HepG2 (cell line): ENCODE data around the gene IGF2. TPM values are rescaled to one million over a fixed set of nuclear protein-coding genes. Genes with fewer than 3 reads are reported as not detected.

Source experiments
- ATM ChIP-seq: fragments of 450-650 bp; IDR thresholded peaks from 2 replicates; pipeline ENCODE4 v1.7.1; 2017; ENCODE audit warnings: mild to moderate bottlenecking, borderline replicate concordance
- FOXJ3 ChIP-seq: sonication (generic); formaldehyde crosslinking; IDR thresholded peaks from 2 replicates; pipeline ENCODE4 v1.4.0; 2020; ENCODE audit warnings: missing genetic modification reagents, mild to moderate bottlenecking, borderline replicate concordance
- GATAD1 ChIP-seq: IDR thresholded peaks from 2 replicates; pipeline ENCODE4 v1.6.1; 2016; ENCODE audit warnings: missing genetic modification reagents, missing compliant biosample characterization
- HNRNPL ChIP-seq: fragments of 200-400 bp; formaldehyde crosslinking; IDR thresholded peaks from 2 replicates; pipeline ENCODE4 v1.6.1; 2017; ENCODE audit warnings: mild to moderate bottlenecking, low read depth, low read length
- HOXA5 ChIP-seq: sonication (generic); formaldehyde crosslinking; IDR thresholded peaks from 2 replicates; pipeline ENCODE4 v1.4.0; 2020; ENCODE audit warnings: missing genetic modification reagents
- JDP2 ChIP-seq: sonication (generic); formaldehyde crosslinking; IDR thresholded peaks from 2 replicates; pipeline ENCODE4 v1.8.1; 2022; ENCODE audit warnings: missing genetic modification reagents, borderline replicate concordance
- JUND ChIP-seq: sonication (generic); formaldehyde crosslinking; IDR thresholded peaks from 2 replicates; pipeline ENCODE4 v1.8.0; 2022; ENCODE audit warnings: mild to moderate bottlenecking, missing genetic modification reagents
- KDM3A ChIP-seq: IDR thresholded peaks from 2 replicates; pipeline ENCODE4 v1.6.1; 2018; ENCODE audit warnings: low read depth, missing compliant biosample characterization
- MXD4 ChIP-seq: IDR thresholded peaks from 2 replicates; pipeline ENCODE4 v1.6.1; 2016; ENCODE audit warnings: mild to moderate bottlenecking, missing biosample characterization, missing genetic modification reagents
- NFIB ChIP-seq: sonication (generic); formaldehyde crosslinking; IDR thresholded peaks from 2 replicates; pipeline ENCODE4 v1.9.0; 2021; ENCODE audit warnings: missing genetic modification reagents, mild to moderate bottlenecking, borderline replicate concordance
- RFX5 ChIP-seq: IDR thresholded peaks from 2 replicates; pipeline ENCODE4 v1.6.1; 2011; ENCODE audit warnings: low read depth, low read length, improper control_type of control experiment
- RFXANK ChIP-seq: IDR thresholded peaks from 2 replicates; pipeline ENCODE4 v1.6.1; 2016
- XBP1 ChIP-seq: sonication (generic); formaldehyde crosslinking; IDR thresholded peaks from 2 replicates; pipeline ENCODE4 v1.5.0; 2020; ENCODE audit warnings: missing genetic modification reagents
- ZMAT3 ChIP-seq: sonication (generic); formaldehyde crosslinking; conservative IDR thresholded peaks from 2 replicates; pipeline ENCODE4 v1.7.0; 2021; ENCODE audit warnings: missing genetic modification reagents
- ZNF207 ChIP-seq: fragments of 450-650 bp; IDR thresholded peaks from 2 replicates; pipeline ENCODE4 v1.6.1; 2016; ENCODE audit warnings: antibody characterized with exemption, borderline replicate concordance
- ZNF3 ChIP-seq: IDR thresholded peaks from 2 replicates; pipeline ENCODE4 v1.7.0; 2017; ENCODE audit warnings: inconsistent platforms
- ZNF605 ChIP-seq: sonication (generic); formaldehyde crosslinking; IDR thresholded peaks from 2 replicates; pipeline ENCODE4 v1.8.0; 2022; ENCODE audit warnings: mild to moderate bottlenecking, missing genetic modification reagents
- ZNF614 ChIP-seq: IDR thresholded peaks from 2 replicates; pipeline ENCODE4 v1.6.1; 2018; ENCODE audit warnings: missing biosample characterization, missing genetic modification reagents, inconsistent platforms, borderline replicate concordance
- polyA plus RNA-seq, 8 experiments: library from polyadenylated mRNA; depleted of rRNA in 3 of 8; stranded (reverse) in 7 of 8; unstranded in 1 of 8; fragments of >200 nt; fragmentation: Illumina TruSeq in 4 of 8; extraction: Trizol in 4 of 8; gene quantifications; 2 replicates each; pipeline versions ENCODE4 v1.2.1 to v1.2.3, GENCODE V29; 2011 to 2016; ENCODE audit warnings: low read depth in 4 of 8, missing spikeins in 1 of 8, mixed read lengths in 1 of 8; ENCODE audit not compliant: insufficient read depth in 1 of 8
- total RNA-seq, 5 experiments: library from RNA; depleted of rRNA; stranded (reverse); fragments of >200 nt; fragmentation: Illumina TruSeq; extraction: Trizol; gene quantifications; 2 replicates each; pipeline ENCODE4 v1.2.3, GENCODE V29; 2016; ENCODE audit warnings: low read depth in 1 of 5
- TF ChIP-seq, protein P1 (sequence below): sonication (generic); formaldehyde crosslinking; IDR thresholded peaks from 2 replicates; pipeline ENCODE4 v1.5.1; 2020; ENCODE audit warnings: missing genetic modification reagents, mild to moderate bottlenecking, borderline replicate concordance
- TF ChIP-seq, protein P2 (sequence below), 2 experiments: IDR thresholded peaks; 2 replicates each; pipeline ENCODE4 v1.6.1; 2011 to 2012; ENCODE audit warnings: low read length in 2 of 2, borderline replicate concordance in 1 of 2, low read depth in 1 of 2, mild to moderate bottlenecking in 1 of 2, moderate library complexity in 1 of 2
- TF ChIP-seq, protein P3 (sequence below): sonication (generic); formaldehyde crosslinking; IDR thresholded peaks from 2 replicates; pipeline ENCODE4 v1.5.0; 2020; ENCODE audit warnings: mild to moderate bottlenecking, missing genetic modification reagents
- TF ChIP-seq, protein P4 (sequence below): sonication (generic); formaldehyde crosslinking; IDR thresholded peaks from 2 replicates; pipeline ENCODE4 v1.4.0; 2020; ENCODE audit warnings: missing genetic modification reagents

Gene IGF2
- total and polyA plus RNA-seq, 2 of the 13 experiments (the other 11 are each of a cell fraction or from before 2014, with no cell fraction given), result 79.1 to 254 TPM

DNA sequence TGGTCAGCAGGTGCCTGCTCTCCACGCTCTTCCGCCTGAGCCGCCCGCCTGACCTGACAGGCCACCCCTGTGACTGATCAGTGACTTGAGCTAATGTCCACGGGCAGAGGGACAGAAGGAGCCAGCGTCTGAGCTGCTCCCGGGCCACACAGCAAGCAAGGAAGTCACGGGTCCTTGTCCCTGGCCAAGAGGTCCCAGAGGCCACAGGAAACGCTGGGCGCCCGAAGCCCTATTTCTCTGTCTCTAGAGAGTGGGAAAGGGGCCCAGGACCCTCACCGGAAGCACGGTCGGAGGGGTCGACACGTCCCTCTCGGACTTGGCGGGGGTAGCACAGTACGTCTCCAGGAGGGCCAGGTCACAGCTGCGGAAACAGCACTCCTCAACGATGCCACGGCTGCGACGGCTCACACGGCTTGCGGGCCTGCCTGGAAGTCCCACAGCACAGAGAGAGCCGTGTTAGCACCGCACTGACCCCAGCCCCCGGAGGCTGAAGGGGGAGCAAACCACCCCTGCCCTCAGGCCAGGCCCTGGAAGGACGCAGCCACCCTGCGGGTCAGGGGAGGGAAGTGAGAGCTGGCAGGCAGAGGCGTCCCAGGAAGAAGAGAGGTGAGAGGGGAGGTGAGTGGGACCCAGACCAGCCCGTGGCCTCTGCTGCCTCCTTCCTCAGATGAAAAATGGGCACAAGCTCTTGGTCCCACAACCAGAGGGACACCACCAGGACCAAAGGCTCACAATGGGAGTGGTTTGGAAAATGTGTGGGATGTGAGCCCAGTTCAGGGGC is 5.8 kb downstream of the IGF2 start (continued):
- TF ChIP-seq, protein P1, sequence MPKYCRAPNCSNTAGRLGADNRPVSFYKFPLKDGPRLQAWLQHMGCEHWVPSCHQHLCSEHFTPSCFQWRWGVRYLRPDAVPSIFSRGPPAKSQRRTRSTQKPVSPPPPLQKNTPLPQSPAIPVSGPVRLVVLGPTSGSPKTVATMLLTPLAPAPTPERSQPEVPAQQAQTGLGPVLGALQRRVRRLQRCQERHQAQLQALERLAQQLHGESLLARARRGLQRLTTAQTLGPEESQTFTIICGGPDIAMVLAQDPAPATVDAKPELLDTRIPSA, result no peak
- no peak for TF ChIP-seq FOXJ3 (CRISPR knock-in tag)
- TF ChIP-seq ZNF3 (CRISPR knock-in tag), result no peak
- peak; percentile 45; the same call in 1 of the 2 replicates for TF ChIP-seq HNRNPL
- TF ChIP-seq ZNF605 (CRISPR knock-in tag), result no peak
- TF ChIP-seq, protein P2, sequence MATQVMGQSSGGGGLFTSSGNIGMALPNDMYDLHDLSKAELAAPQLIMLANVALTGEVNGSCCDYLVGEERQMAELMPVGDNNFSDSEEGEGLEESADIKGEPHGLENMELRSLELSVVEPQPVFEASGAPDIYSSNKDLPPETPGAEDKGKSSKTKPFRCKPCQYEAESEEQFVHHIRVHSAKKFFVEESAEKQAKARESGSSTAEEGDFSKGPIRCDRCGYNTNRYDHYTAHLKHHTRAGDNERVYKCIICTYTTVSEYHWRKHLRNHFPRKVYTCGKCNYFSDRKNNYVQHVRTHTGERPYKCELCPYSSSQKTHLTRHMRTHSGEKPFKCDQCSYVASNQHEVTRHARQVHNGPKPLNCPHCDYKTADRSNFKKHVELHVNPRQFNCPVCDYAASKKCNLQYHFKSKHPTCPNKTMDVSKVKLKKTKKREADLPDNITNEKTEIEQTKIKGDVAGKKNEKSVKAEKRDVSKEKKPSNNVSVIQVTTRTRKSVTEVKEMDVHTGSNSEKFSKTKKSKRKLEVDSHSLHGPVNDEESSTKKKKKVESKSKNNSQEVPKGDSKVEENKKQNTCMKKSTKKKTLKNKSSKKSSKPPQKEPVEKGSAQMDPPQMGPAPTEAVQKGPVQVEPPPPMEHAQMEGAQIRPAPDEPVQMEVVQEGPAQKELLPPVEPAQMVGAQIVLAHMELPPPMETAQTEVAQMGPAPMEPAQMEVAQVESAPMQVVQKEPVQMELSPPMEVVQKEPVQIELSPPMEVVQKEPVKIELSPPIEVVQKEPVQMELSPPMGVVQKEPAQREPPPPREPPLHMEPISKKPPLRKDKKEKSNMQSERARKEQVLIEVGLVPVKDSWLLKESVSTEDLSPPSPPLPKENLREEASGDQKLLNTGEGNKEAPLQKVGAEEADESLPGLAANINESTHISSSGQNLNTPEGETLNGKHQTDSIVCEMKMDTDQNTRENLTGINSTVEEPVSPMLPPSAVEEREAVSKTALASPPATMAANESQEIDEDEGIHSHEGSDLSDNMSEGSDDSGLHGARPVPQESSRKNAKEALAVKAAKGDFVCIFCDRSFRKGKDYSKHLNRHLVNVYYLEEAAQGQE (IDR thresholded peaks at IDR 0.05; ENCODE audit: borderline replicate concordance in 1 of 2, low read depth in 1 of 2, low read length in 2 of 2), result no peak
- TF ChIP-seq ATM, result no peak
- TF ChIP-seq MXD4 (CRISPR knock-in tag), result 0 out of 2 replicates have a peak, but pooled peaks have one; percentile 14
- no peak; the same call in 1 of the 2 replicates for TF ChIP-seq ZMAT3
- TF ChIP-seq, protein P3, sequence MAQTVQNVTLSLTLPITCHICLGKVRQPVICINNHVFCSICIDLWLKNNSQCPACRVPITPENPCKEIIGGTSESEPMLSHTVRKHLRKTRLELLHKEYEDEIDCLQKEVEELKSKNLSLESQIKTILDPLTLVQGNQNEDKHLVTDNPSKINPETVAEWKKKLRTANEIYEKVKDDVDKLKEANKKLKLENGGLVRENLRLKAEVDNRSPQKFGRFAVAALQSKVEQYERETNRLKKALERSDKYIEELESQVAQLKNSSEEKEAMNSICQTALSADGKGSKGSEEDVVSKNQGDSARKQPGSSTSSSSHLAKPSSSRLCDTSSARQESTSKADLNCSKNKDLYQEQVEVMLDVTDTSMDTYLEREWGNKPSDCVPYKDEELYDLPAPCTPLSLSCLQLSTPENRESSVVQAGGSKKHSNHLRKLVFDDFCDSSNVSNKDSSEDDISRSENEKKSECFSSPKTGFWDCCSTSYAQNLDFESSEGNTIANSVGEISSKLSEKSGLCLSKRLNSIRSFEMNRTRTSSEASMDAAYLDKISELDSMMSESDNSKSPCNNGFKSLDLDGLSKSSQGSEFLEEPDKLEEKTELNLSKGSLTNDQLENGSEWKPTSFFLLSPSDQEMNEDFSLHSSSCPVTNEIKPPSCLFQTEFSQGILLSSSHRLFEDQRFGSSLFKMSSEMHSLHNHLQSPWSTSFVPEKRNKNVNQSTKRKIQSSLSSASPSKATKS (CRISPR knock-in tag), result no peak
- no peak for TF ChIP-seq HOXA5 (CRISPR knock-in tag)
- TF ChIP-seq, protein P4, sequence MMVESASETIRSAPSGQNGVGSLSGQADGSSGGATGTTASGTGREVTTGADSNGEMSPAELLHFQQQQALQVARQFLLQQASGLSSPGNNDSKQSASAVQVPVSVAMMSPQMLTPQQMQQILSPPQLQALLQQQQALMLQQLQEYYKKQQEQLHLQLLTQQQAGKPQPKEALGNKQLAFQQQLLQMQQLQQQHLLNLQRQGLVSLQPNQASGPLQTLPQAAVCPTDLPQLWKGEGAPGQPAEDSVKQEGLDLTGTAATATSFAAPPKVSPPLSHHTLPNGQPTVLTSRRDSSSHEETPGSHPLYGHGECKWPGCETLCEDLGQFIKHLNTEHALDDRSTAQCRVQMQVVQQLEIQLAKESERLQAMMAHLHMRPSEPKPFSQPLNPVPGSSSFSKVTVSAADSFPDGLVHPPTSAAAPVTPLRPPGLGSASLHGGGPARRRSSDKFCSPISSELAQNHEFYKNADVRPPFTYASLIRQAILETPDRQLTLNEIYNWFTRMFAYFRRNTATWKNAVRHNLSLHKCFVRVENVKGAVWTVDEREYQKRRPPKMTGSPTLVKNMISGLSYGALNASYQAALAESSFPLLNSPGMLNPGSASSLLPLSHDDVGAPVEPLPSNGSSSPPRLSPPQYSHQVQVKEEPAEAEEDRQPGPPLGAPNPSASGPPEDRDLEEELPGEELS (CRISPR knock-in tag), result no peak
- TF ChIP-seq ZNF614 (CRISPR knock-in tag), result no peak
- no peak for TF ChIP-seq RFX5
- no peak for TF ChIP-seq JDP2 (CRISPR knock-in tag)
- peak; percentile 71; the same call in 1 of the 2 replicates for TF ChIP-seq JUND (CRISPR knock-in tag)
- no peak for TF ChIP-seq RFXANK (CRISPR knock-in tag)
- no peak for TF ChIP-seq XBP1
- TF ChIP-seq GATAD1 (CRISPR knock-in tag), result no peak
- TF ChIP-seq KDM3A (CRISPR knock-in tag), result peak; percentile 29; the same call in 1 of the 2 replicates
- no peak for TF ChIP-seq ZNF207
- TF ChIP-seq NFIB (CRISPR knock-in tag), result no peak
